Caco-2 (cell line): ENCODE measurements around the gene TMEM42. TPM values are rescaled to one million over a fixed set of nuclear protein-coding genes. Genes with fewer than 3 reads are reported as not detected.

Source experiments
- BruUV-seq: library from RNA; stranded (reverse); fragments of 400-500 nt; replicated peaks from 2 replicates; lab custom pipeline; 2021; lab: Mats Ljungman, UMichigan
- CTCF ChIA-PET: fragments of 300-600 bp; sonication (Branson Sonifier 250); formaldehyde crosslinking; loops from one replicate; lab custom pipeline; 2022; ENCODE audit warnings: antibody characterized with exemption; lab: Charles Lee
- POLR2A ChIA-PET: fragments of 300-600 bp; sonication (Branson Sonifier 250); formaldehyde crosslinking; loops from one replicate; lab custom pipeline; 2022; ENCODE audit warnings: antibody characterized with exemption; lab: Charles Lee
- DNase-seq, 2 experiments: peaks; one replicate each; pipeline versions ENCODE4 v3.0.0 to v3.0.0-alpha.2; 2020 to 2022
- H3K27me3 ChIP-seq: replicated peaks from 2 replicates; pipeline ENCODE4 v1.6.0; 2011; ENCODE audit warnings: low read length; ENCODE audit not compliant: control insufficient read depth, insufficient read depth
- H3K36me3 ChIP-seq: 2 replicates; pipeline ENCODE4 v1.5.1; 2011; ENCODE audit warnings: low read length; ENCODE audit not compliant: control insufficient read depth, insufficient read depth
- H3K4me1 ChIP-seq: fragments of 250-450 bp; sonication (Bioruptor Pico); 2 replicates; pipeline ENCODE4 v1.5.1; 2020; ENCODE audit warnings: mild to moderate bottlenecking
- H3K4me3 ChIP-seq: 2 replicates; pipeline ENCODE4 v1.5.1; 2011; ENCODE audit warnings: low read depth, mild to moderate bottlenecking, control low read depth, low read length
- H3K9me3 ChIP-seq: fragments of 250-450 bp; sonication (Bioruptor Pico); 2 replicates; pipeline ENCODE4 v1.5.1; 2020; ENCODE audit warnings: mild to moderate bottlenecking, moderate library complexity
- H3K27ac Mint-ChIP-seq: one replicate; pipeline ENCODE4 v1.8.0; 2022; ENCODE audit warnings: mixed read lengths; ENCODE audit not compliant: unreplicated experiment
- H3K27me3 Mint-ChIP-seq: one replicate; pipeline ENCODE4 v1.8.0; 2022; ENCODE audit warnings: mixed read lengths; ENCODE audit not compliant: insufficient read depth, unreplicated experiment
- H3K36me3 Mint-ChIP-seq: one replicate; pipeline ENCODE4 v1.8.0; 2022; ENCODE audit warnings: mild to moderate bottlenecking, mixed read lengths; ENCODE audit not compliant: insufficient read depth, unreplicated experiment
- H3K4me1 Mint-ChIP-seq: one replicate; pipeline ENCODE4 v1.8.0; 2022; ENCODE audit warnings: low read depth, mixed read lengths; ENCODE audit not compliant: unreplicated experiment
- H3K4me3 Mint-ChIP-seq: one replicate; pipeline ENCODE4 v1.8.0; 2022; ENCODE audit warnings: mild to moderate bottlenecking, moderate library complexity, mixed read lengths; ENCODE audit not compliant: unreplicated experiment
- H3K9me3 Mint-ChIP-seq: one replicate; pipeline ENCODE4 v1.8.0; 2022; ENCODE audit warnings: mixed read lengths; ENCODE audit not compliant: unreplicated experiment
- intact Hi-C: fragments of 100-400 bp; cut with micrococcal nuclease; formaldehyde crosslinking; loops from one replicate; pipeline ENCODE4 v1.10.0; 2022; ENCODE audit not compliant: unreplicated experiment
- total RNA-seq: library from RNA; stranded (reverse); gene quantifications from 2 replicates; pipeline ENCODE4 v1.2.3, GENCODE V29; 2022
- TF ChIP-seq, protein P1 (sequence below), 2 experiments: fragments of 200-600 bp in 1 of 2; IDR thresholded peaks; 1 replicate in 1 of 2; 2 replicates in 1 of 2; pipeline versions ENCODE4 v1.5.1 to v1.8.0; 2011 to 2022; ENCODE audit warnings: antibody characterized with exemption in 1 of 2, control low read depth in 1 of 2, inconsistent platforms in 1 of 2, low read depth in 1 of 2, low read length in 1 of 2, mild to moderate bottlenecking in 1 of 2, moderate library complexity in 1 of 2; ENCODE audit not compliant: insufficient read depth in 1 of 2, severe bottlenecking in 1 of 2, unreplicated experiment in 1 of 2

The TMEM42 gene
- total RNA-seq, 1 experiment from 2014 or later: 8.8 TPM

DNA sequence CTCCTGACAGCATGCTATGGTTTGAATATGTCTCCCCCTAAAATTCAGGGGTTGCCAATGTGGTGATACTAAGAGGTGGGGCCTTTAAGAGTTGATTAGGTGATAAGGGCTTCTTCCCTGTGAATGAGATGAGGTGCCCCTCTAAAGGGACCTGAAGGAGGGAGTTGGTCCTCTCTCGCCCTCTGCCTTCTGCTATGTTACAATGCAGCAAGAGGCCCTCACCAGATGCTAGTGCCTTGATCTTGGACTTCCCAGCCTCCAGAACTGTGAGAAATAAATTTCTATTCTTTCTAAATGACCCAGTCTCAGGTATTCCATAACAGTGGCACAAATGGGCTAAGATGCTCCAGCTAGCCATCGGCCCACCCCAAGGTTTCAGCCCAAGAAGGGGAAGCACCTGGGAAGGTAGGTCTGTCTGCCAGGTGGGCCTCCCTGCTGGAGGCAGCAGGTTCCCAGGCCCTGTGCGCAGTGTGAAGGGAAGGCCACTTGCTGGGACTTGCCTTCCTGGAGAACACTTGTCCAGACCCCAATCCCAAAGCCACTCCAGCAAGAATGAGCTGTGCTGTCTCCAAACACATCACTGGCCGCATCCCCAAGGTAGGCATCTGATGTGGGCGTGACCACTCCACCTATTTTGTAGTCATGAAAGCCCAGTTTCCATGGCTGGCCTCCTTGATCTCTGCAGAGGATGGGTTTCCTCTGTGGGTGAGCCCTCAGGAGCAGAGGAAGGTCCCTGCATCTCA lies 21.7 kb downstream of the TMEM42 start:
- intact Hi-C loops: no loop called here
- POLR2A ChIA-PET: no interaction called here

DNA sequence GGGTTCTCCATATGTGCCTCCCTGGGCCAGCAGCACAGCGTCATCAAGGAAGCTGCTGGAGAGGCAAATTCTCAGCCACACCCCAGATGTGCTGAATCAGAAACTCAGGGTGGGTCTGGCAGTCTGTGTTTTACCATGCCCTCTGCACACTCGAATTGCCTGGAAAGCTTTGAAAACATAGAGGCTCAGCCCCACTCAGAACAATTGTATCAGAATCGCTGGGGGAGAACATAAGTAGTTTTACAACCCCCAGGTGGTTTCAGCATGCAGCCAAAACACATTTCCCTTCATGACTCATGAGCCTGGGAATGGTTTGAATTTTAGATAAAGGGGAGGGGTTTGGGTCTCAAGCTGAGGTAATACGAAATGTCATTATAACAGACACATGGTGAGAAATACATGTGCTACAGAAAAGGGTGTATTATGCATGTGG lies 22.3 kb downstream of the TMEM42 start:
- BruUV-seq: no TSS peak
- H3K27me3 Mint-ChIP-seq: no peaks in the 10 kb centered on the region
- no peak overlapping the region for H3K4me3 Mint-ChIP-seq
- peaks cover 7% of the 10 kb centered on the region for H3K4me1 Mint-ChIP-seq
- POLR2A ChIA-PET: no interaction called here
- no peak overlapping the region for H3K4me3 ChIP-seq
- CTCF ChIA-PET: no interaction called here
- no peaks in the 10 kb centered on the region for H3K36me3 Mint-ChIP-seq
- no peak overlapping the region for H3K27ac Mint-ChIP-seq
- no peaks in the 10 kb centered on the region for H3K9me3 ChIP-seq
- no peak for DNase-seq
- TF ChIP-seq, protein P1, sequence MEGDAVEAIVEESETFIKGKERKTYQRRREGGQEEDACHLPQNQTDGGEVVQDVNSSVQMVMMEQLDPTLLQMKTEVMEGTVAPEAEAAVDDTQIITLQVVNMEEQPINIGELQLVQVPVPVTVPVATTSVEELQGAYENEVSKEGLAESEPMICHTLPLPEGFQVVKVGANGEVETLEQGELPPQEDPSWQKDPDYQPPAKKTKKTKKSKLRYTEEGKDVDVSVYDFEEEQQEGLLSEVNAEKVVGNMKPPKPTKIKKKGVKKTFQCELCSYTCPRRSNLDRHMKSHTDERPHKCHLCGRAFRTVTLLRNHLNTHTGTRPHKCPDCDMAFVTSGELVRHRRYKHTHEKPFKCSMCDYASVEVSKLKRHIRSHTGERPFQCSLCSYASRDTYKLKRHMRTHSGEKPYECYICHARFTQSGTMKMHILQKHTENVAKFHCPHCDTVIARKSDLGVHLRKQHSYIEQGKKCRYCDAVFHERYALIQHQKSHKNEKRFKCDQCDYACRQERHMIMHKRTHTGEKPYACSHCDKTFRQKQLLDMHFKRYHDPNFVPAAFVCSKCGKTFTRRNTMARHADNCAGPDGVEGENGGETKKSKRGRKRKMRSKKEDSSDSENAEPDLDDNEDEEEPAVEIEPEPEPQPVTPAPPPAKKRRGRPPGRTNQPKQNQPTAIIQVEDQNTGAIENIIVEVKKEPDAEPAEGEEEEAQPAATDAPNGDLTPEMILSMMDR (IDR thresholded peaks at IDR 0.05; ENCODE audit: insufficient read depth in 1 of 2, low read depth in 1 of 2, low read length in 1 of 2, severe bottlenecking in 1 of 2, unreplicated experiment in 1 of 2): no peak
- no peaks in the 10 kb centered on the region for H3K36me3 ChIP-seq
- intact Hi-C loops: no loop called here
- H3K4me1 ChIP-seq: no peaks in the 10 kb centered on the region
- no peaks in the 10 kb centered on the region for H3K27me3 ChIP-seq
- H3K9me3 Mint-ChIP-seq: no peaks in the 10 kb centered on the region

More for the DNA sequence above, 21.7 kb downstream of the TMEM42 start:
- Histone ChIP-seq H3K27me3 (no peaks in the 10 kb centered on the region), H3K9me3 (no peaks in the 10 kb centered on the region), H3K36me3 (no peaks in the 10 kb centered on the region), H3K4me3 (no peak overlapping the region), H3K4me1 (no peaks in the 10 kb centered on the region)
- CTCF ChIA-PET: no interaction called here
- TF ChIP-seq, protein P1 (IDR thresholded peaks at IDR 0.05; ENCODE audit: insufficient read depth in 1 of 2, low read depth in 1 of 2, low read length in 1 of 2, severe bottlenecking in 1 of 2, unreplicated experiment in 1 of 2): no peak
- Mint-ChIP-seq H3K36me3 (no peaks in the 10 kb centered on the region), H3K9me3 (no peaks in the 10 kb centered on the region), H3K27ac (no peak overlapping the region), H3K4me3 (no peak overlapping the region), H3K4me1 (peaks cover 7% of the 10 kb centered on the region), H3K27me3 (peaks cover 3% of the 10 kb centered on the region)
- DNase-seq: no peak
- BruUV-seq: no TSS peak

DNA sequence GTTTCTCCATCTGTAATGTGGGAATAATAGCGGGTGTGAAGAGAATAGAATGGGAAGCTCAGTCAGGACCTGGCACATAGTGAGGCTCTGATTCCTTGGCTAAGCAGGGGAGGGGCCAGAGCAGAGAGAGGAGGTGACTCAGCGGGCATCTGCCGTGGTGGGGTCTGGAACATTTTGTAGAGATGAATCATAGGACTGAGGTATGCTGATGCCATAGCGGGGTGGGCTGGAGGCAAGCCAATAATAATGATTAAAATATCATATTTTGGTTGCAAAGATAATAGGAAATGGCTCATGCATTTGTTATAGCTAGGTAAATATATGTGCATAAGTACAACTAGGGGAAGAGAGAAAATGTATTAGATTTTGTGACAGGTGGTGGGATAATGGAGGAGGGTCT lies 23.9 kb downstream of the TMEM42 start:
- no peaks in the 10 kb centered on the region for H3K9me3 Mint-ChIP-seq
- Histone ChIP-seq H3K27me3 (no peaks in the 10 kb centered on the region), H3K4me3 (no peak overlapping the region), H3K36me3 (no peaks in the 10 kb centered on the region), H3K9me3 (no peaks in the 10 kb centered on the region), H3K4me1 (no peaks in the 10 kb centered on the region)
- no peaks in the 10 kb centered on the region for H3K27me3 Mint-ChIP-seq
- H3K4me3 Mint-ChIP-seq: no peak overlapping the region
- intact Hi-C loops: no loop called here
- no TSS peak for BruUV-seq
- ChIA-PET CTCF (no interaction called here), POLR2A (no interaction called here)
- peaks cover 7% of the 10 kb centered on the region for H3K4me1 Mint-ChIP-seq
- TF ChIP-seq, protein P1 (IDR thresholded peaks at IDR 0.05; ENCODE audit: insufficient read depth in 1 of 2, low read depth in 1 of 2, low read length in 1 of 2, severe bottlenecking in 1 of 2, unreplicated experiment in 1 of 2): no peak
- no peak overlapping the region for H3K27ac Mint-ChIP-seq
- no peaks in the 10 kb centered on the region for H3K36me3 Mint-ChIP-seq
- no peak for DNase-seq
